ENCODE measurements around the gene MBOAT1. TPM values are rescaled to one million over a fixed set of nuclear protein-coding genes. Genes with fewer than 3 reads are reported as not detected.

MBOAT1 gene
- total RNA-seq, 1 experiment from 2014 or later = 9.9 TPM

DNA sequence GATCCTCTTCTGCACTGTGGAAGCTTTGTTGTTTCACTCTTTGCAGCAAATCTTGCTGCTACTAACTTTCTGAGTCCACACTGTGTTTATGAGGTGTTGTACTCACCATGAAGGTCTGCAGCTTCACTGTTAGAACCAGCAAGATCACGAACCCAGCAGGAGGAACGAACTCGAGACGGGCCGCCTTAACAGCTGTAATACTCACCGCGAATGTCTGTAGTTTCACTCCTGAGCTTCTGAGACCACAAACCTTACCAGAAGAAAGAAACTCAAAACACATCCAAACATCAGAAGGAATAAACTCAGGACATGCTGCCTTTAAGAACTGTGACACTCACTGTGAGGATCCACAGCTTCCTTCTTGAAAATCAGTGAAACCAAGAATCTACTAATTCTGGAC is 48.1 kb upstream of the MBOAT1 start:
- H3K9ac ChIP-seq (ENCODE audit: extremely low read depth, insufficient read length, low read length) = no peak overlapping the region
- no peaks in the 10 kb centered on the region; a peak in 1 of 7 replicates for H3K36me3 Mint-ChIP-seq (ENCODE audit: insufficient read depth in 1 of 3, low read depth in 3 of 3)

More for the DNA sequence above, 48.1 kb upstream of the MBOAT1 start:
- TF ChIP-seq CTCF (conservative IDR thresholded peaks at IDR 0.05) = no peak
- no peak overlapping the region for H2BK5ac ChIP-seq (ENCODE audit: insufficient read length, low read length)
- no peak overlapping the region for H3K23ac ChIP-seq (ENCODE audit: insufficient read length, low read depth, low read length)
- no peak overlapping the region for H2BK120ac ChIP-seq (ENCODE audit: low read depth, low read length, poor library complexity, severe bottlenecking)
- H3K23me2 ChIP-seq (ENCODE audit: insufficient read length, low read depth, low read length, poor library complexity, severe bottlenecking) = no peaks in the 10 kb centered on the region
- no peak overlapping the region for H2BK12ac ChIP-seq (ENCODE audit: insufficient read length, low read depth, low read length)
- no peak overlapping the region for H4K8ac ChIP-seq (replicated peaks; ENCODE audit: insufficient read length, low read depth, low read length)
- H2AFZ ChIP-seq (ENCODE audit: low read length) = no peak overlapping the region
- H2BK20ac ChIP-seq (ENCODE audit: low read depth, low read length, poor library complexity, severe bottlenecking) = no peak overlapping the region
- no peak overlapping the region for H3K4me2 ChIP-seq (ENCODE audit: insufficient read depth, insufficient read length, low read length)
- Mint-ChIP-seq H3K27ac (peak overlapping the region in 1 of 3 experiments; percentile 44; a peak in 1 of 7 replicates), H3K9me3 (peaks cover 0 to 4% of the 10 kb centered on the region in 2 experiments; a peak in 3 of 5 replicates), H3K4me1 (no peaks in the 10 kb centered on the region), H3K4me3 (no peak overlapping the region), H3K27me3 (ENCODE audit: low read depth) (no peaks in the 10 kb centered on the region)
- no peak for DNase-seq
- no peaks in the 10 kb centered on the region for H3K79me2 ChIP-seq (ENCODE audit: insufficient read depth, low read length)
- no peak overlapping the region for H4K91ac ChIP-seq (ENCODE audit: insufficient read length, low read depth, low read length)
- H4K20me1 ChIP-seq (ENCODE audit: control insufficient read depth, insufficient read depth, insufficient read length) = no peaks in the 10 kb centered on the region
- H2BK15ac ChIP-seq (ENCODE audit: low read depth, low read length) = no peak overlapping the region
- H3K4ac ChIP-seq (ENCODE audit: low read depth, low read length) = no peak overlapping the region
- no peak overlapping the region for H3K18ac ChIP-seq (ENCODE audit: insufficient read length, low read depth, low read length)
- H3K4me1 ChIP-seq (ENCODE audit: insufficient read depth, low read length) = no peaks in the 10 kb centered on the region
- no peak overlapping the region for H3K14ac ChIP-seq (ENCODE audit: insufficient read depth, low read length)
- no peak overlapping the region for H3T11ph ChIP-seq (ENCODE audit: low read length)
- H3K27ac ChIP-seq (ENCODE audit: insufficient read length, low read depth, low read length) = no peak overlapping the region
- H3K9me3 ChIP-seq (ENCODE audit: control insufficient read depth, low read depth, low read length) = no peaks in the 10 kb centered on the region
- H3K56ac ChIP-seq (ENCODE audit: insufficient read length, low read depth, low read length) = no peak overlapping the region
- no peak overlapping the region for H4K5ac ChIP-seq (ENCODE audit: insufficient read length, low read depth, low read length)
- WGBS (ENCODE audit: extremely low coverage, insufficient read length, low lambda C conversion rate) = no CpG with 5 or more reads among the region's 7 CpGs
- H2AK5ac ChIP-seq (ENCODE audit: insufficient read length, low read length) = no peak overlapping the region
- H3K27me3 ChIP-seq (ENCODE audit: insufficient read depth, low read length) = no peaks in the 10 kb centered on the region
- no peaks in the 10 kb centered on the region for H3K79me1 ChIP-seq (ENCODE audit: insufficient read depth, low read depth, low read length, poor library complexity, severe bottlenecking)
